Endothelial cell of umbilical vein (primary cell): ENCODE measurements around the gene SESN3. TPM values are rescaled to one million over a fixed set of nuclear protein-coding genes. Genes with fewer than 3 reads are reported as not detected.

Experiments
- BruUV-seq: library from RNA; stranded (reverse); fragments of 400-500 nt; replicated peaks from 2 replicates; lab custom pipeline; 2021; lab: Mats Ljungman, UMichigan
- CTCF ChIA-PET: fragments of 300-600, 350-600 bp; sonication (Branson Sonifier 250); formaldehyde crosslinking; loops from one replicate; lab custom pipeline; 2021; ENCODE audit warnings: antibody characterized with exemption, inconsistent platforms; lab: Charles Lee
- POLR2A ChIA-PET: fragments of 300-600, 350-600 bp; sonication (Branson Sonifier 250); formaldehyde crosslinking; loops from one replicate; lab custom pipeline; 2021; ENCODE audit warnings: antibody characterized with exemption, inconsistent platforms; lab: Charles Lee
- DNase-seq: peaks from one replicate; pipeline ENCODE4 v3.0.0-alpha.2; 2011; ENCODE audit warnings: low read depth, low spot score
- FAIRE-seq: peaks from 2 replicates; lab custom pipeline; 2011; peaks lifted over from hg19 to GRCh38; lab: Jason Lieb, UNC
- H2AFZ ChIP-seq: 2 replicates; pipeline ENCODE4 v1.6.0; 2012; ENCODE audit warnings: low read depth, low read length, control low read depth, inconsistent platforms
- H3K27ac ChIP-seq: 2 replicates; pipeline ENCODE4 v1.5.1; 2011; ENCODE audit warnings: low read depth, mild to moderate bottlenecking, control low read depth, low read length, moderate library complexity; ENCODE audit not compliant: insufficient read depth
- H3K27me3 ChIP-seq, 2 experiments: 2 replicates each; pipeline versions ENCODE4 v1.6.0 to v1.6.1; 2011; ENCODE audit warnings: low read length in 2 of 2, mixed read lengths in 1 of 2; ENCODE audit not compliant: control insufficient read depth in 2 of 2, insufficient read depth in 2 of 2
- H3K36me3 ChIP-seq, 2 experiments: 2 replicates in 1 of 2; 3 replicates in 1 of 2; pipeline ENCODE4 v1.5.1; 2011; ENCODE audit warnings: low read length in 2 of 2, mild to moderate bottlenecking in 1 of 2, moderate library complexity in 1 of 2; ENCODE audit not compliant: control insufficient read depth in 2 of 2, insufficient read depth in 2 of 2; ENCODE audit errors: extremely low read depth in 1 of 2
- H3K4me1 ChIP-seq: 3 replicates; pipeline ENCODE4 v1.5.1; 2011; ENCODE audit warnings: mild to moderate bottlenecking, low read length; ENCODE audit not compliant: control insufficient read depth, insufficient read depth; ENCODE audit errors: extremely low read depth
- H3K4me2 ChIP-seq: 2 replicates; pipeline ENCODE4 v1.6.1; 2011; ENCODE audit warnings: low read length, control low read depth, mixed read lengths; ENCODE audit not compliant: insufficient read depth
- H3K4me3 ChIP-seq, 3 experiments: fragments of 200-600 bp in 1 of 3; sonication (generic), shearing (Covaris generic) in 1 of 3; replicated peaks in 1 of 3; 2 replicates each; pipeline ENCODE4 v1.5.1; 2011 to 2016; ENCODE audit warnings: control low read depth in 3 of 3, low read length in 3 of 3, mild to moderate bottlenecking in 2 of 3, inconsistent platforms in 1 of 3, low read depth in 1 of 3, moderate library complexity in 1 of 3; ENCODE audit not compliant: insufficient read depth in 1 of 3
- H3K79me2 ChIP-seq: 2 replicates; pipeline ENCODE4 v1.6.0; 2012; ENCODE audit warnings: low read length, inconsistent platforms; ENCODE audit not compliant: control insufficient read depth, insufficient read depth
- H3K9ac ChIP-seq: replicated peaks from 2 replicates; pipeline ENCODE3; 2011; ENCODE audit warnings: low read length, control low read depth; ENCODE audit not compliant: insufficient read depth; ENCODE audit errors: extremely low read depth
- H3K9me1 ChIP-seq: replicated peaks from 3 replicates; pipeline ENCODE4 v1.6.0; 2011; ENCODE audit warnings: mild to moderate bottlenecking, low read length; ENCODE audit not compliant: control insufficient read depth, insufficient read depth; ENCODE audit errors: extremely low read depth
- H3K9me3 ChIP-seq: replicated peaks from 2 replicates; pipeline ENCODE4 v1.5.1; 2012; ENCODE audit warnings: low read length, inconsistent platforms; ENCODE audit not compliant: control insufficient read depth, insufficient read depth
- H4K20me1 ChIP-seq: replicated peaks from 2 replicates; pipeline ENCODE3; 2011; ENCODE audit warnings: mild to moderate bottlenecking, low read length; ENCODE audit not compliant: control insufficient read depth, insufficient read depth; ENCODE audit errors: extremely low read depth
- CTCF ChIP-seq, 2 donors: IDR thresholded peaks; 1 replicate in 1 of 2; 2 replicates in 1 of 2; pipeline ENCODE4 v1.5.1; 2011; ENCODE audit warnings: low read length in 2 of 2, mild to moderate bottlenecking in 2 of 2, moderate library complexity in 2 of 2, control low read depth in 1 of 2, inconsistent platforms in 1 of 2, low read depth in 1 of 2; ENCODE audit not compliant: insufficient read depth in 1 of 2; ENCODE audit errors: extremely low read depth in 1 of 2
- EZH2 ChIP-seq: IDR thresholded peaks from 2 replicates; pipeline ENCODE4 v1.6.1; 2012; ENCODE audit warnings: borderline replicate concordance, low read depth, mild to moderate bottlenecking, moderate library complexity, low read length, inconsistent platforms; ENCODE audit not compliant: severe bottlenecking
- FOS ChIP-seq: IDR thresholded peaks from 2 replicates; pipeline ENCODE4 v1.6.1; 2011; ENCODE audit warnings: mild to moderate bottlenecking, low read length, moderate library complexity, borderline replicate concordance; ENCODE audit not compliant: insufficient read depth
- GATA2 ChIP-seq: IDR thresholded peaks from 2 replicates; pipeline ENCODE4 v1.7.0; 2011; ENCODE audit warnings: low read depth, mild to moderate bottlenecking, moderate library complexity, mixed read lengths, low read length; ENCODE audit not compliant: insufficient read length, insufficient read depth
- JUN ChIP-seq: IDR thresholded peaks from 2 replicates; pipeline ENCODE4 v1.6.1; 2011; ENCODE audit warnings: borderline replicate concordance, low read depth; ENCODE audit not compliant: insufficient read length, insufficient read depth
- MAX ChIP-seq: IDR thresholded peaks from 2 replicates; pipeline ENCODE4 v1.6.1; 2011; ENCODE audit not compliant: insufficient read depth, insufficient read length
- MYC ChIP-seq: IDR thresholded peaks from one replicate; pipeline ENCODE4 v1.6.1; 2011; ENCODE audit warnings: mild to moderate bottlenecking, low read depth, low read length
- POLR2A ChIP-seq: IDR thresholded peaks from 2 replicates; pipeline ENCODE4 v1.6.1; 2012; ENCODE audit warnings: low read depth, mild to moderate bottlenecking, control low read depth, low read length
- POLR2AphosphoS5 ChIP-seq: IDR thresholded peaks from 2 replicates; pipeline ENCODE4 v1.6.1; 2012; ENCODE audit warnings: low read depth, mild to moderate bottlenecking, control low read depth, low read length, moderate library complexity; ENCODE audit not compliant: insufficient read depth
- dilution Hi-C: fragments of 300-500 bp; cut with MboI; formaldehyde crosslinking; loops from one replicate; pipeline ENCODE4 v1.15.0; 2019; ENCODE audit warnings: low sequenced_read_pairs; ENCODE audit not compliant: extremely low pct_ligation_motif_present
- intact Hi-C: fragments of 100-400 bp; cut with micrococcal nuclease; formaldehyde crosslinking; loops from one replicate; pipeline ENCODE4 v1.10.0; 2022
- polyA plus RNA-seq, 4 experiments: library from polyadenylated mRNA; depleted of rRNA in 3 of 4; stranded (reverse) in 3 of 4; unstranded in 1 of 4; fragments of >200 nt; gene quantifications; 2 replicates each; pipeline versions ENCODE4 v1.2.1 to v1.2.3, GENCODE V29; 2011 to 2012; ENCODE audit warnings: missing spikeins in 1 of 4
- total RNA-seq: library from RNA; stranded (reverse); gene quantifications from 2 replicates; pipeline ENCODE4 v1.2.3, GENCODE V29; 2021

SESN3 gene
- total and polyA plus RNA-seq, 2 donors (not counting 3 experiments of a cell fraction or from before 2014, with no cell fraction given), result 1.6 to 6.9 TPM

- H4K20me1 ChIP-seq, result no peaks in the 10 kb centered on the region
- H3K9ac ChIP-seq, result no peak overlapping the region
- H2AFZ ChIP-seq, result no peak overlapping the region
- H3K9me1 ChIP-seq, result no peaks in the 10 kb centered on the region
- intact Hi-C loops (no loop called here), dilution Hi-C loops (no loop called here)
- H3K36me3 ChIP-seq, result no peaks in the 10 kb centered on the region
- H3K4me2 ChIP-seq, result no peak overlapping the region
- CTCF ChIA-PET, result interaction anchor here (1.6 to 1.7 kb wide), 2 partner anchors 9 to 75 kb away, joined by 3 to 6 read pairs; no protein-coding TSS in a partner anchor
- DNase-seq (no peak), FAIRE-seq (no peak)
- no peaks in the 10 kb centered on the region for H3K27me3 ChIP-seq
- no peaks in the 10 kb centered on the region for H3K9me3 ChIP-seq
- no TSS peak for BruUV-seq
- TF ChIP-seq POLR2A (no peak), POLR2AphosphoS5 (no peak), CTCF (IDR thresholded peaks at IDR 0.05; ENCODE audit: extremely low read depth in 1 of 2, insufficient read depth in 1 of 2, low read depth in 1 of 2, low read length in 2 of 2) (no peak), FOS (no peak), EZH2 (no peak), JUN (no peak), MYC (no peak), GATA2 (no peak), MAX (no peak)
- H3K4me1 ChIP-seq, result peaks cover 33% of the 10 kb centered on the region
- H3K4me3 ChIP-seq, result no peak overlapping the region
- no peaks in the 10 kb centered on the region for H3K79me2 ChIP-seq
- POLR2A ChIA-PET, result no interaction called here
- H3K27ac ChIP-seq, result no peak overlapping the region
Observed at GRCh38 chr11:95143106-95143681, 87.8 kb downstream of the SESN3 start.
